MM.1S (cell line): ENCODE results near the gene SORCS2.
A peak's percentile ranks its signal among the peaks of the same experiment; 100 is the strongest.

Source experiments
- DNase-seq: peaks from one replicate; pipeline ENCODE4 v3.0.0-alpha.2; 2015
- H2AFZ ChIP-seq: fragments of 300-600 bp; sonication (generic); 2 replicates; pipeline ENCODE4 v1.6.0; 2016; ENCODE audit warnings: antibody characterized with exemption, low read length
- H3F3A ChIP-seq: fragments of 300-600 bp; sonication (generic); 2 replicates; pipeline ENCODE4 v1.6.1; 2016; ENCODE audit warnings: mild to moderate bottlenecking, antibody characterized with exemption, low read length, moderate library complexity, mixed read lengths; ENCODE audit not compliant: insufficient read depth
- H3K27ac ChIP-seq: fragments of 300-600 bp; sonication (generic); 2 replicates; pipeline ENCODE4 v1.5.1; 2016; ENCODE audit warnings: mild to moderate bottlenecking, low read length
- H3K27me3 ChIP-seq: fragments of 300-600 bp; sonication (generic); replicated peaks from 2 replicates; pipeline ENCODE4 v1.6.0; 2016; ENCODE audit warnings: low read length; ENCODE audit not compliant: insufficient read depth
- H3K36me3 ChIP-seq: fragments of 300-600 bp; sonication (generic); replicated peaks from 2 replicates; pipeline ENCODE4 v1.6.1; 2016; ENCODE audit warnings: mild to moderate bottlenecking, low read length, mixed read lengths; ENCODE audit not compliant: insufficient read depth
- H3K4me1 ChIP-seq: fragments of 300-600 bp; sonication (generic); 2 replicates; pipeline ENCODE4 v1.6.1; 2016; ENCODE audit warnings: low read length, mixed read lengths
- H3K4me2 ChIP-seq: fragments of 300-600 bp; sonication (generic); 2 replicates; pipeline ENCODE4 v1.6.0; 2016; ENCODE audit warnings: low read depth, low read length
- H3K4me3 ChIP-seq: fragments of 300-600 bp; sonication (generic); 2 replicates; pipeline ENCODE4 v1.5.1; 2016; ENCODE audit warnings: low read length, mixed read lengths
- H3K79me2 ChIP-seq: fragments of 300-600 bp; sonication (generic); 2 replicates; pipeline ENCODE4 v1.6.1; 2016; ENCODE audit warnings: mixed run types, low read length, mixed read lengths
- H3K9ac ChIP-seq: fragments of 300-600 bp; sonication (generic); 2 replicates; pipeline ENCODE4 v1.6.1; 2016; ENCODE audit warnings: low read length, mixed read lengths
- H3K9me2 ChIP-seq: fragments of 300-600 bp; sonication (generic); replicated peaks from 2 replicates; pipeline ENCODE4 v1.6.1; 2016; ENCODE audit warnings: mild to moderate bottlenecking, low read length, mixed read lengths; ENCODE audit not compliant: insufficient read depth
- H3K9me3 ChIP-seq: fragments of 300-600 bp; sonication (generic); replicated peaks from 2 replicates; pipeline ENCODE4 v1.6.1; 2016; ENCODE audit warnings: mild to moderate bottlenecking, low read length, mixed read lengths; ENCODE audit not compliant: insufficient read depth
- H4K20me1 ChIP-seq: fragments of 300-600 bp; sonication (generic); 2 replicates; pipeline ENCODE4 v1.6.1; 2016; ENCODE audit warnings: mild to moderate bottlenecking, low read length, moderate library complexity, mixed read lengths; ENCODE audit not compliant: insufficient read depth
- EZH2 ChIP-seq: fragments of 300-600 bp; sonication (generic); optimal IDR thresholded peaks from 2 replicates; pipeline ENCODE3; 2017; ENCODE audit warnings: low read depth, mild to moderate bottlenecking, antibody characterized with exemption, low read length, mixed read lengths
- EZH2phosphoT487 ChIP-seq: fragments of 300-600 bp; sonication (generic); IDR thresholded peaks from 2 replicates; pipeline ENCODE4 v1.6.1; 2018; ENCODE audit warnings: antibody characterized with exemption, low read length
- TF ChIP-seq, protein P1 (sequence below): fragments of 300-600 bp; sonication (generic); IDR thresholded peaks from 2 replicates; pipeline ENCODE4 v1.5.1; 2016; ENCODE audit warnings: antibody characterized with exemption, low read length, mixed read lengths

The SORCS2 gene

DNA sequence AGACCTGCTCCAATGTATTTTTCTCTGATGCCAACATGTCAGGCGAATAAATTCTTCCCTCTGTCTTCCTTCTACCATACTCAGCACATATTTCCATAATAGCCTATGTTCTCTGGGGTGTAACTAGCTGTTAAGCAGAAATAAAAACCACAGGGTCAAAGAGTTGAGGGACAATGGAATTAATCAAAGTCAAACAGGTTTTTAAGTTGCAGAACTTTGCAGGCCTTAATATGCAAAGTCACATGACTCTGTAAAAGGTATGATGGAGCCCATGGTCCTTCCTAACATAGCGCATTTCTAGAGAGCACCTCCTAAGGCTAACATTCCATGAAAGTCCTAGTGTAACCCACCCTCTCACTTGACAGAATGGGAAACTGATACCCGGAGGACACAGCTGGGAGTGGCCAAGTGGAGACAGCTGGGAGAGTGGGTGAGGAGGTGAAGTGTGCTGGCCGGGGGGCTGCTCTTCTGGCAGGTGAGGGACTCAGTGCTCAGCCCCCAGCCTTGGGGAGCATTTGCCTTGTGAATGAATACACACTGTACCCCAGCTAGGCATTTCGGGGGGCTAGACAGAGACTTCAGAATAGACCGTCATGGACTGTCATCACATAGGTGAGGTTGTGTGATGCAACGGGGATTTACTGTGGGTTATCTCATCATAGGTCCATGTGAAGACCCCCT, 8.4 kb upstream of the SORCS2 start:
- DNase-seq = no peak
- peaks cover 71% of the 10 kb centered on the region for H3K27me3 ChIP-seq
- H3K9me2 ChIP-seq = no peaks in the 10 kb centered on the region
- no peaks in the 10 kb centered on the region for H3K4me1 ChIP-seq
- TF ChIP-seq, protein P1, sequence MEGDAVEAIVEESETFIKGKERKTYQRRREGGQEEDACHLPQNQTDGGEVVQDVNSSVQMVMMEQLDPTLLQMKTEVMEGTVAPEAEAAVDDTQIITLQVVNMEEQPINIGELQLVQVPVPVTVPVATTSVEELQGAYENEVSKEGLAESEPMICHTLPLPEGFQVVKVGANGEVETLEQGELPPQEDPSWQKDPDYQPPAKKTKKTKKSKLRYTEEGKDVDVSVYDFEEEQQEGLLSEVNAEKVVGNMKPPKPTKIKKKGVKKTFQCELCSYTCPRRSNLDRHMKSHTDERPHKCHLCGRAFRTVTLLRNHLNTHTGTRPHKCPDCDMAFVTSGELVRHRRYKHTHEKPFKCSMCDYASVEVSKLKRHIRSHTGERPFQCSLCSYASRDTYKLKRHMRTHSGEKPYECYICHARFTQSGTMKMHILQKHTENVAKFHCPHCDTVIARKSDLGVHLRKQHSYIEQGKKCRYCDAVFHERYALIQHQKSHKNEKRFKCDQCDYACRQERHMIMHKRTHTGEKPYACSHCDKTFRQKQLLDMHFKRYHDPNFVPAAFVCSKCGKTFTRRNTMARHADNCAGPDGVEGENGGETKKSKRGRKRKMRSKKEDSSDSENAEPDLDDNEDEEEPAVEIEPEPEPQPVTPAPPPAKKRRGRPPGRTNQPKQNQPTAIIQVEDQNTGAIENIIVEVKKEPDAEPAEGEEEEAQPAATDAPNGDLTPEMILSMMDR = no peak
- TF ChIP-seq EZH2phosphoT487 (no peak), EZH2 (no peak)
- no peak overlapping the region for H3K27ac ChIP-seq
- H3K9ac ChIP-seq = no peak overlapping the region
- H3K4me3 ChIP-seq = no peak overlapping the region
- H3K4me2 ChIP-seq = no peak overlapping the region
- H3F3A ChIP-seq = no peaks in the 10 kb centered on the region
- no peaks in the 10 kb centered on the region for H3K79me2 ChIP-seq
- H3K9me3 ChIP-seq = no peaks in the 10 kb centered on the region
- H3K36me3 ChIP-seq = no peaks in the 10 kb centered on the region
- no peak overlapping the region for H2AFZ ChIP-seq
- no peaks in the 10 kb centered on the region for H4K20me1 ChIP-seq

GRCh38 chr4:7185487-7186030, 6.8 kb upstream of the SORCS2 start:
- H3K36me3 ChIP-seq = no peaks in the 10 kb centered on the region
- no peak overlapping the region for H3K4me2 ChIP-seq
- no peaks in the 10 kb centered on the region for H3K9me3 ChIP-seq
- H3K27me3 ChIP-seq = peaks cover 70% of the 10 kb centered on the region
- H3K9ac ChIP-seq = no peak overlapping the region
- no peak overlapping the region for H3K4me3 ChIP-seq
- H3K4me1 ChIP-seq = no peaks in the 10 kb centered on the region
- no peaks in the 10 kb centered on the region for H4K20me1 ChIP-seq
- no peak overlapping the region for H3K27ac ChIP-seq
- H3F3A ChIP-seq = no peaks in the 10 kb centered on the region
- no peak for TF ChIP-seq EZH2phosphoT487
- TF ChIP-seq, protein P1 = no peak
- no peak overlapping the region for H2AFZ ChIP-seq
- no peaks in the 10 kb centered on the region for H3K79me2 ChIP-seq
- no peaks in the 10 kb centered on the region for H3K9me2 ChIP-seq
- DNase-seq = no peak

GRCh38 chr4:7186031-7186430, 6.3 kb upstream of the SORCS2 start:
- Histone ChIP-seq H3K27ac (no peak overlapping the region), H3K36me3 (no peaks in the 10 kb centered on the region), H3K4me3 (no peak overlapping the region), H3K4me2 (no peak overlapping the region), H3K79me2 (no peaks in the 10 kb centered on the region), H3K27me3 (peaks cover 70% of the 10 kb centered on the region), H3K4me1 (no peaks in the 10 kb centered on the region), H2AFZ (no peak overlapping the region), H4K20me1 (no peaks in the 10 kb centered on the region), H3K9ac (no peak overlapping the region), H3K9me3 (no peaks in the 10 kb centered on the region), H3K9me2 (no peaks in the 10 kb centered on the region), H3F3A (no peaks in the 10 kb centered on the region)
- no peak for DNase-seq
- TF ChIP-seq, protein P1 = peak; percentile 30
- no peak for TF ChIP-seq EZH2
